ENCODE results near the gene SMAD7. TPM values are rescaled to one million over a fixed set of nuclear protein-coding genes. Genes with fewer than 3 reads are reported as not detected.

Gene SMAD7
- total RNA-seq, 4 donors from 2014 or later, result 22.5 to 54.9 (median 40.0) TPM

- 66% methylated on average over 13 of the region's 13 CpGs for WGBS
- peak overlapping the region; percentile 64 to 73 (median 66) for H3K27ac ChIP-seq (replicated peaks in 1 of 4)
- H3K36me3 ChIP-seq, result no peaks in the 10 kb centered on the region
- H3K4me1 ChIP-seq, result peaks cover 11 to 47% (median 31%) of the 10 kb centered on the region in 4 donors
- DNase-seq (ENCODE audit: extremely low spot score), result no peak
- no peak overlapping the region for H3K4me3 ChIP-seq
- no peaks in the 10 kb centered on the region for H3K27me3 ChIP-seq
- no peaks in the 10 kb centered on the region for H3K9me3 ChIP-seq
- intact Hi-C loops (cut with DNase I), result no loop called here
- TF ChIP-seq POLR2A (IDR thresholded peaks at IDR 0.05; ENCODE audit: low read depth) (no peak), EP300 (IDR thresholded peaks at IDR 0.05) (no peak), POLR2AphosphoS5 (IDR thresholded peaks at IDR 0.05) (no peak)
- TF ChIP-seq, protein P1, sequence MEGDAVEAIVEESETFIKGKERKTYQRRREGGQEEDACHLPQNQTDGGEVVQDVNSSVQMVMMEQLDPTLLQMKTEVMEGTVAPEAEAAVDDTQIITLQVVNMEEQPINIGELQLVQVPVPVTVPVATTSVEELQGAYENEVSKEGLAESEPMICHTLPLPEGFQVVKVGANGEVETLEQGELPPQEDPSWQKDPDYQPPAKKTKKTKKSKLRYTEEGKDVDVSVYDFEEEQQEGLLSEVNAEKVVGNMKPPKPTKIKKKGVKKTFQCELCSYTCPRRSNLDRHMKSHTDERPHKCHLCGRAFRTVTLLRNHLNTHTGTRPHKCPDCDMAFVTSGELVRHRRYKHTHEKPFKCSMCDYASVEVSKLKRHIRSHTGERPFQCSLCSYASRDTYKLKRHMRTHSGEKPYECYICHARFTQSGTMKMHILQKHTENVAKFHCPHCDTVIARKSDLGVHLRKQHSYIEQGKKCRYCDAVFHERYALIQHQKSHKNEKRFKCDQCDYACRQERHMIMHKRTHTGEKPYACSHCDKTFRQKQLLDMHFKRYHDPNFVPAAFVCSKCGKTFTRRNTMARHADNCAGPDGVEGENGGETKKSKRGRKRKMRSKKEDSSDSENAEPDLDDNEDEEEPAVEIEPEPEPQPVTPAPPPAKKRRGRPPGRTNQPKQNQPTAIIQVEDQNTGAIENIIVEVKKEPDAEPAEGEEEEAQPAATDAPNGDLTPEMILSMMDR (IDR thresholded peaks at IDR 0.05), result no peak
These were observed 11.7 kb upstream of the SMAD7 start for GRCh38 chr18:48962252-48962993.

GRCh38 chr18:48961547-48961946 is 10.8 kb upstream of the SMAD7 start:
- DNase-seq (ENCODE audit: extremely low spot score), result no peak
- Histone ChIP-seq H3K27ac (replicated peaks in 1 of 4) (no peak overlapping the region), H3K9me3 (no peaks in the 10 kb centered on the region), H3K36me3 (no peaks in the 10 kb centered on the region), H3K4me3 (no peak overlapping the region), H3K27me3 (no peaks in the 10 kb centered on the region), H3K4me1 (peaks cover 16 to 55% (median 40%) of the 10 kb centered on the region in 4 donors)
- 95% methylated on average over 12 of the region's 12 CpGs for WGBS
- intact Hi-C loops (cut with DNase I), result no loop called here
- no peak for TF ChIP-seq EP300 (IDR thresholded peaks at IDR 0.05)

- intact Hi-C loops (cut with DNase I), result no loop called here
- TF ChIP-seq POLR2AphosphoS5 (IDR thresholded peaks at IDR 0.05) (no peak), POLR2A (IDR thresholded peaks at IDR 0.05; ENCODE audit: low read depth) (no peak), EP300 (IDR thresholded peaks at IDR 0.05) (no peak)
- TF ChIP-seq, protein P1 (IDR thresholded peaks at IDR 0.05), result no peak
These were observed 9.5 kb upstream of the SMAD7 start for GRCh38 chr18:48959921-48960920.

GRCh38 chr18:48959551-48959920 is 8.8 kb upstream of the SMAD7 start:
- H3K4me3 ChIP-seq, result no peak overlapping the region
- no peaks in the 10 kb centered on the region for H3K36me3 ChIP-seq
- TF ChIP-seq, protein P1 (IDR thresholded peaks at IDR 0.05), result no peak
- TF ChIP-seq POLR2AphosphoS5 (IDR thresholded peaks at IDR 0.05), result no peak
- no peak for TF ChIP-seq EP300 (IDR thresholded peaks at IDR 0.05)
- no peak for TF ChIP-seq POLR2A (IDR thresholded peaks at IDR 0.05; ENCODE audit: low read depth)
- 83% methylated on average over 7 of the region's 7 CpGs for WGBS
- H3K9me3 ChIP-seq, result no peaks in the 10 kb centered on the region
- intact Hi-C loops (cut with DNase I), result no loop called here
- H3K27me3 ChIP-seq, result no peaks in the 10 kb centered on the region
- H3K27ac ChIP-seq (replicated peaks in 1 of 4), result peak overlapping the region in 1 of 4 donors; percentile 22
- H3K4me1 ChIP-seq, result peaks cover 35 to 75% (median 60%) of the 10 kb centered on the region in 4 donors
- DNase-seq (ENCODE audit: extremely low spot score), result no peak

More at GRCh38 chr18:48959921-48960920, 9.5 kb upstream of the SMAD7 start:
- Histone ChIP-seq H3K9me3 (no peaks in the 10 kb centered on the region), H3K4me1 (peaks cover 29 to 69% (median 53%) of the 10 kb centered on the region in 4 donors), H3K27me3 (no peaks in the 10 kb centered on the region), H3K36me3 (no peaks in the 10 kb centered on the region), H3K27ac (replicated peaks in 1 of 4) (peak overlapping the region in 3 of 4 donors; percentile 22 to 55 (median 37)), H3K4me3 (no peak overlapping the region)
- DNase-seq (ENCODE audit: extremely low spot score), result no peak
- 85% methylated on average over 14 of the region's 17 CpGs for WGBS

GRCh38 chr18:48958951-48959350 is 8.2 kb upstream of the SMAD7 start:
- Histone ChIP-seq H3K36me3 (no peaks in the 10 kb centered on the region), H3K9me3 (no peaks in the 10 kb centered on the region), H3K27ac (replicated peaks in 1 of 4) (no peak overlapping the region), H3K4me3 (no peak overlapping the region), H3K27me3 (no peaks in the 10 kb centered on the region), H3K4me1 (peaks cover 35 to 72% (median 56%) of the 10 kb centered on the region in 4 donors)
- TF ChIP-seq POLR2AphosphoS5 (IDR thresholded peaks at IDR 0.05) (no peak), EP300 (IDR thresholded peaks at IDR 0.05) (no peak), POLR2A (IDR thresholded peaks at IDR 0.05; ENCODE audit: low read depth) (no peak)
- TF ChIP-seq, protein P1 (IDR thresholded peaks at IDR 0.05), result no peak
- 89% methylated on average over 6 of the region's 6 CpGs for WGBS
- DNase-seq (ENCODE audit: extremely low spot score), result no peak
- intact Hi-C loops (cut with DNase I), result no loop called here

Measured in esophagus muscularis mucosa (tissue), 4 donors.